GM10266 (cell line): ENCODE measurements around the gene FDX2.
"Not testable (repeated sequence)": the region's sequence is repeated elsewhere in the genome, so short reads cannot be mapped to it uniquely, and the experiment has no call there.

Source experiments
- DNase-seq: peaks from one replicate; pipeline ENCODE4 v3.0.0; 2012; ENCODE audit errors: extremely low spot score
- CTCF ChIP-seq: IDR thresholded peaks from 2 replicates; pipeline ENCODE4 v1.5.1; 2012; ENCODE audit warnings: mild to moderate bottlenecking, low read depth; ENCODE audit not compliant: control insufficient read depth, insufficient read depth; ENCODE audit errors: missing control alignments

FDX2 gene

GRCh38 chr19:10339380-10339960, 23.7 kb upstream of the FDX2 start, which contains the start of gene ICAM3:
Gene ICAM3 (minus strand): TSS chr19:10339624. CDS start chr19:10339614, 10 bp downstream.
- peak; percentile 78 for DNase-seq
- no peak for TF ChIP-seq CTCF

- TF ChIP-seq CTCF = no peak
- no peak for DNase-seq
Observed at GRCh38 chr19:10338940-10339339, 23.1 kb upstream of the FDX2 start.

GRCh38 chr19:10336725-10337124, 20.9 kb upstream of the FDX2 start:
- DNase-seq = not testable (repeated sequence)

- no peak for TF ChIP-seq CTCF
- DNase-seq = no peak
Observed at GRCh38 chr19:10335352-10335985, 19.7 kb upstream of the FDX2 start.

- no peak for DNase-seq
- TF ChIP-seq CTCF = no peak
Observed at GRCh38 chr19:10334588-10335351, 19.0 kb upstream of the FDX2 start.

GRCh38 chr19:10333758-10334587, 18.2 kb upstream of the FDX2 start:
- DNase-seq = no peak

More at GRCh38 chr19:10333758-10334587, 18.2 kb upstream of the FDX2 start:
- no peak for TF ChIP-seq CTCF
